Measurements from ENCODE around the gene KRTAP4-5.
"Not testable (repeated sequence)": the region's sequence is repeated elsewhere in the genome, so short reads cannot be mapped to it uniquely, and the experiment has no call there.

KRTAP4-5 gene

GRCh38 chr17:41149652-41149985 is at the start of gene KRTAP4-5:
Gene KRTAP4-5 (minus strand): TSS chr17:41149825. CDS start chr17:41149767, 58 bp downstream.
- H3K36me3 ChIP-seq (ENCODE audit: control insufficient read depth, insufficient read depth, low read length) = no peaks in the 10 kb centered on the region
- no peaks in the 10 kb centered on the region for H3K9me3 ChIP-seq (ENCODE audit: control insufficient read depth, insufficient read depth, low read length)
- H3K4me3 ChIP-seq (ENCODE audit: low read depth, low read length) = no peak within 1 kb of the TSS
- no peak within 1 kb of the TSS for H3K9ac ChIP-seq (ENCODE audit: low read depth, low read length)
- H3K4me1 ChIP-seq (ENCODE audit: control insufficient read depth, insufficient read depth, low read length) = no peaks in the 10 kb centered on the region
- no peaks in the 10 kb centered on the region for H3K27me3 ChIP-seq (ENCODE audit: control insufficient read depth, insufficient read depth, low read length)

- Histone ChIP-seq H3K9ac (ENCODE audit: low read depth, low read length) (no peak overlapping the region), H3K27me3 (ENCODE audit: control insufficient read depth, insufficient read depth, low read length) (no peaks in the 10 kb centered on the region), H3K4me3 (ENCODE audit: low read depth, low read length) (no peak overlapping the region), H3K9me3 (ENCODE audit: control insufficient read depth, insufficient read depth, low read length) (no peaks in the 10 kb centered on the region), H3K36me3 (ENCODE audit: control insufficient read depth, insufficient read depth, low read length) (no peaks in the 10 kb centered on the region), H3K4me1 (ENCODE audit: control insufficient read depth, insufficient read depth, low read length) (no peaks in the 10 kb centered on the region)
Measured at GRCh38 chr17:41196068-41196467, 46.4 kb upstream of the KRTAP4-5 start.

- no peaks in the 10 kb centered on the region for H3K4me1 ChIP-seq (ENCODE audit: control insufficient read depth, insufficient read depth, low read length)
- H3K4me3 ChIP-seq (ENCODE audit: low read depth, low read length) = no peak overlapping the region
- H3K9me3 ChIP-seq (ENCODE audit: control insufficient read depth, insufficient read depth, low read length) = no peaks in the 10 kb centered on the region
- no peaks in the 10 kb centered on the region for H3K36me3 ChIP-seq (ENCODE audit: control insufficient read depth, insufficient read depth, low read length)
- H3K9ac ChIP-seq (ENCODE audit: low read depth, low read length) = no peak overlapping the region
- no peaks in the 10 kb centered on the region for H3K27me3 ChIP-seq (ENCODE audit: control insufficient read depth, insufficient read depth, low read length)
Measured at GRCh38 chr17:41190328-41190727, 40.7 kb upstream of the KRTAP4-5 start.

GRCh38 chr17:41189837-41190318 is 40.3 kb upstream of the KRTAP4-5 start, which contains the start of gene KRTAP9-1:
Gene KRTAP9-1 (plus strand): TSS chr17:41189887. CDS start chr17:41189887, 0 bp downstream.
- H3K36me3 ChIP-seq (ENCODE audit: control insufficient read depth, insufficient read depth, low read length); H3K4me1 ChIP-seq (ENCODE audit: control insufficient read depth, insufficient read depth, low read length); H3K9me3 ChIP-seq (ENCODE audit: control insufficient read depth, insufficient read depth, low read length); H3K27me3 ChIP-seq (ENCODE audit: control insufficient read depth, insufficient read depth, low read length); H3K4me3 ChIP-seq (ENCODE audit: low read depth, low read length); H3K9ac ChIP-seq (ENCODE audit: low read depth, low read length): not testable (repeated sequence)

- H3K36me3 ChIP-seq (ENCODE audit: control insufficient read depth, insufficient read depth, low read length) = no peaks in the 10 kb centered on the region
- no peaks in the 10 kb centered on the region for H3K4me1 ChIP-seq (ENCODE audit: control insufficient read depth, insufficient read depth, low read length)
- no peak overlapping the region for H3K4me3 ChIP-seq (ENCODE audit: low read depth, low read length)
- H3K27me3 ChIP-seq (ENCODE audit: control insufficient read depth, insufficient read depth, low read length) = no peaks in the 10 kb centered on the region
- H3K9me3 ChIP-seq (ENCODE audit: control insufficient read depth, insufficient read depth, low read length) = no peaks in the 10 kb centered on the region
- H3K9ac ChIP-seq (ENCODE audit: low read depth, low read length) = no peak overlapping the region
Measured at GRCh38 chr17:41186872-41187271, 37.2 kb upstream of the KRTAP4-5 start.

GRCh38 chr17:41185001-41185400 is 35.4 kb upstream of the KRTAP4-5 start:
- no peak overlapping the region for H3K9ac ChIP-seq (ENCODE audit: low read depth, low read length)
- H3K9me3 ChIP-seq (ENCODE audit: control insufficient read depth, insufficient read depth, low read length) = no peaks in the 10 kb centered on the region

GRCh38 chr17:41184480-41184961 is 34.9 kb upstream of the KRTAP4-5 start, which contains the start of gene KRTAP4-1:
Gene KRTAP4-1 (minus strand): TSS chr17:41184911. CDS start chr17:41184854, 57 bp downstream.
- H3K4me3 ChIP-seq (ENCODE audit: low read depth, low read length) = no peak within 1 kb of the TSS
- no peak within 1 kb of the TSS for H3K9ac ChIP-seq (ENCODE audit: low read depth, low read length)
- no peaks in the 10 kb centered on the region for H3K9me3 ChIP-seq (ENCODE audit: control insufficient read depth, insufficient read depth, low read length)
- H3K4me1 ChIP-seq (ENCODE audit: control insufficient read depth, insufficient read depth, low read length) = no peaks in the 10 kb centered on the region
- no peaks in the 10 kb centered on the region for H3K27me3 ChIP-seq (ENCODE audit: control insufficient read depth, insufficient read depth, low read length)
- H3K36me3 ChIP-seq (ENCODE audit: control insufficient read depth, insufficient read depth, low read length) = no peaks in the 10 kb centered on the region

More at GRCh38 chr17:41185001-41185400, 35.4 kb upstream of the KRTAP4-5 start:
- Histone ChIP-seq H3K27me3 (ENCODE audit: control insufficient read depth, insufficient read depth, low read length) (no peaks in the 10 kb centered on the region), H3K36me3 (ENCODE audit: control insufficient read depth, insufficient read depth, low read length) (no peaks in the 10 kb centered on the region), H3K4me3 (ENCODE audit: low read depth, low read length) (no peak overlapping the region), H3K4me1 (ENCODE audit: control insufficient read depth, insufficient read depth, low read length) (no peaks in the 10 kb centered on the region)

- no peaks in the 10 kb centered on the region for H3K27me3 ChIP-seq (ENCODE audit: control insufficient read depth, insufficient read depth, low read length)
- no peaks in the 10 kb centered on the region for H3K4me1 ChIP-seq (ENCODE audit: control insufficient read depth, insufficient read depth, low read length)
- H3K36me3 ChIP-seq (ENCODE audit: control insufficient read depth, insufficient read depth, low read length) = no peaks in the 10 kb centered on the region
- no peak overlapping the region for H3K4me3 ChIP-seq (ENCODE audit: low read depth, low read length)
- no peak overlapping the region for H3K9ac ChIP-seq (ENCODE audit: low read depth, low read length)
- H3K9me3 ChIP-seq (ENCODE audit: control insufficient read depth, insufficient read depth, low read length) = no peaks in the 10 kb centered on the region
Measured at GRCh38 chr17:41178843-41179616, 29.4 kb upstream of the KRTAP4-5 start.

- Histone ChIP-seq H3K4me1 (ENCODE audit: control insufficient read depth, insufficient read depth, low read length) (no peaks in the 10 kb centered on the region), H3K9me3 (ENCODE audit: control insufficient read depth, insufficient read depth, low read length) (no peaks in the 10 kb centered on the region), H3K36me3 (ENCODE audit: control insufficient read depth, insufficient read depth, low read length) (no peaks in the 10 kb centered on the region), H3K9ac (ENCODE audit: low read depth, low read length) (no peak overlapping the region), H3K27me3 (ENCODE audit: control insufficient read depth, insufficient read depth, low read length) (no peaks in the 10 kb centered on the region), H3K4me3 (ENCODE audit: low read depth, low read length) (no peak overlapping the region)
Measured at GRCh38 chr17:41178341-41178740, 28.7 kb upstream of the KRTAP4-5 start.

GRCh38 chr17:41177727-41178271 is 28.2 kb upstream of the KRTAP4-5 start, which contains the start of gene KRTAP4-2:
Gene KRTAP4-2 (minus strand): TSS chr17:41178221. CDS start chr17:41178164, 57 bp downstream.
- Histone ChIP-seq H3K9me3 (ENCODE audit: control insufficient read depth, insufficient read depth, low read length) (no peaks in the 10 kb centered on the region), H3K27me3 (ENCODE audit: control insufficient read depth, insufficient read depth, low read length) (no peaks in the 10 kb centered on the region), H3K9ac (ENCODE audit: low read depth, low read length) (no peak within 1 kb of the TSS), H3K4me3 (ENCODE audit: low read depth, low read length) (no peak within 1 kb of the TSS), H3K4me1 (ENCODE audit: control insufficient read depth, insufficient read depth, low read length) (no peaks in the 10 kb centered on the region), H3K36me3 (ENCODE audit: control insufficient read depth, insufficient read depth, low read length) (no peaks in the 10 kb centered on the region)

GRCh38 chr17:41176744-41177387 is 27.2 kb upstream of the KRTAP4-5 start:
- no peaks in the 10 kb centered on the region for H3K27me3 ChIP-seq (ENCODE audit: control insufficient read depth, insufficient read depth, low read length)
- H3K9ac ChIP-seq (ENCODE audit: low read depth, low read length) = no peak overlapping the region
- no peaks in the 10 kb centered on the region for H3K9me3 ChIP-seq (ENCODE audit: control insufficient read depth, insufficient read depth, low read length)
- H3K36me3 ChIP-seq (ENCODE audit: control insufficient read depth, insufficient read depth, low read length) = no peaks in the 10 kb centered on the region
- no peaks in the 10 kb centered on the region for H3K4me1 ChIP-seq (ENCODE audit: control insufficient read depth, insufficient read depth, low read length)
- H3K4me3 ChIP-seq (ENCODE audit: low read depth, low read length) = no peak overlapping the region
